Gastroesophageal sphincter (tissue), 3 donors: ENCODE results near the gene MBOAT2.

Experiments used
- POLR2A ChIP-seq, 2 donors: fragments of 450-650 bp; IDR thresholded peaks; one replicate each; pipeline ENCODE4 v1.6.1; 2017; ENCODE audit warnings: antibody characterized with exemption in 2 of 2, mild to moderate bottlenecking in 2 of 2, moderate library complexity in 1 of 2
- TF ChIP-seq, protein P1 (sequence below), 4 experiments: fragments of 200-600 bp in 2 of 4; fragments of 450-650 bp in 2 of 4; sonication (generic) in 1 of 4; IDR thresholded peaks; one replicate each; pipeline ENCODE4 v1.5.1; 2017 to 2019; ENCODE audit warnings: antibody characterized with exemption in 4 of 4, mild to moderate bottlenecking in 2 of 4, moderate library complexity in 2 of 4

DNA sequence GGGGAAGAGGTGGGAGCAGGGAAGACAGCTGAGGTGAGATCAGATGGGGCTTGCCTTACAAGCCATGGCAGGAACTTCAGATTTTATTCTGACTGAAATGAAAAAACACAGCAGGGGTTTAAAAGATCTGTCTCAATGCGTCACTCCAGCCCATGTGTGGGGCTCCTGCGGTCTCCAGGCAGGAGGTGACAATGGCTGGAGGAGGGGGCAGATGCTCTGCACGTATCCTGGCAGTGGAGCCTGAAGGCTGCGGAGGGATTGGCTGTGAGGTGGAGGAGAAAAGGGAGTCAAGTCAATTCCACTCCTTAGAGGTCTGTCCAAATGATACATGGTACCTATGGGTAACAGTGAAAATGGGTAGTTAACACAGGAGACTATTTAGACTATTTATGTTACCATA, 125.6 kb downstream of the MBOAT2 start:
- TF ChIP-seq, protein P1, sequence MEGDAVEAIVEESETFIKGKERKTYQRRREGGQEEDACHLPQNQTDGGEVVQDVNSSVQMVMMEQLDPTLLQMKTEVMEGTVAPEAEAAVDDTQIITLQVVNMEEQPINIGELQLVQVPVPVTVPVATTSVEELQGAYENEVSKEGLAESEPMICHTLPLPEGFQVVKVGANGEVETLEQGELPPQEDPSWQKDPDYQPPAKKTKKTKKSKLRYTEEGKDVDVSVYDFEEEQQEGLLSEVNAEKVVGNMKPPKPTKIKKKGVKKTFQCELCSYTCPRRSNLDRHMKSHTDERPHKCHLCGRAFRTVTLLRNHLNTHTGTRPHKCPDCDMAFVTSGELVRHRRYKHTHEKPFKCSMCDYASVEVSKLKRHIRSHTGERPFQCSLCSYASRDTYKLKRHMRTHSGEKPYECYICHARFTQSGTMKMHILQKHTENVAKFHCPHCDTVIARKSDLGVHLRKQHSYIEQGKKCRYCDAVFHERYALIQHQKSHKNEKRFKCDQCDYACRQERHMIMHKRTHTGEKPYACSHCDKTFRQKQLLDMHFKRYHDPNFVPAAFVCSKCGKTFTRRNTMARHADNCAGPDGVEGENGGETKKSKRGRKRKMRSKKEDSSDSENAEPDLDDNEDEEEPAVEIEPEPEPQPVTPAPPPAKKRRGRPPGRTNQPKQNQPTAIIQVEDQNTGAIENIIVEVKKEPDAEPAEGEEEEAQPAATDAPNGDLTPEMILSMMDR (IDR thresholded peaks at IDR 0.05) = no peak
- TF ChIP-seq POLR2A (IDR thresholded peaks at IDR 0.05) = no peak
